ENCODE measurements around the gene NDUFS1.

NDUFS1 gene

DNA sequence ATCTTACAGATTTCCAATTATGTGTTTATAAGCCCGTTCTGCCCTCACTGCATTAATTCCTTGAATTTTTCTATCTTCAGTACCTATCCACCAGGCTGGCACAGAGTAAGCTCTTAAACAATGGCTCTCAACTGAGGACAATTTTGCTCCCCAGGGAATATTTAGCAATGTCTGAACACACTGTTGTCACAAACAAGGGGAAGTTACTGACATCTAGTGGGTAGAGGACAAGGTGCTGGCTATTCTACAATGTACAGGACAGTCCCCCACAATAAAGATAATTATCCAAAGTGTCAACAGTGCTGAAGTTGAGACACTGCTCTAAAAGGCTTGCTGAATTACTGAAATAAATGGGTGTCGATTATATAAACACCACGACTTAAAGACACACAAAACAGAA, 5.0 kb downstream of the NDUFS1 start:
- H3K27ac Mint-ChIP-seq = no peak overlapping the region
- peaks cover 2% of the 10 kb centered on the region for H3K27me3 Mint-ChIP-seq (ENCODE audit: low read depth)
- no peak overlapping the region for H3K4me3 Mint-ChIP-seq
- TF ChIP-seq, protein P1, sequence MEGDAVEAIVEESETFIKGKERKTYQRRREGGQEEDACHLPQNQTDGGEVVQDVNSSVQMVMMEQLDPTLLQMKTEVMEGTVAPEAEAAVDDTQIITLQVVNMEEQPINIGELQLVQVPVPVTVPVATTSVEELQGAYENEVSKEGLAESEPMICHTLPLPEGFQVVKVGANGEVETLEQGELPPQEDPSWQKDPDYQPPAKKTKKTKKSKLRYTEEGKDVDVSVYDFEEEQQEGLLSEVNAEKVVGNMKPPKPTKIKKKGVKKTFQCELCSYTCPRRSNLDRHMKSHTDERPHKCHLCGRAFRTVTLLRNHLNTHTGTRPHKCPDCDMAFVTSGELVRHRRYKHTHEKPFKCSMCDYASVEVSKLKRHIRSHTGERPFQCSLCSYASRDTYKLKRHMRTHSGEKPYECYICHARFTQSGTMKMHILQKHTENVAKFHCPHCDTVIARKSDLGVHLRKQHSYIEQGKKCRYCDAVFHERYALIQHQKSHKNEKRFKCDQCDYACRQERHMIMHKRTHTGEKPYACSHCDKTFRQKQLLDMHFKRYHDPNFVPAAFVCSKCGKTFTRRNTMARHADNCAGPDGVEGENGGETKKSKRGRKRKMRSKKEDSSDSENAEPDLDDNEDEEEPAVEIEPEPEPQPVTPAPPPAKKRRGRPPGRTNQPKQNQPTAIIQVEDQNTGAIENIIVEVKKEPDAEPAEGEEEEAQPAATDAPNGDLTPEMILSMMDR (IDR thresholded peaks at IDR 0.05; ENCODE audit: unreplicated experiment in 3 of 3) = no peak
- H3K9me3 Mint-ChIP-seq = no peaks in the 10 kb centered on the region
- peaks cover 34% of the 10 kb centered on the region for H3K36me3 Mint-ChIP-seq (ENCODE audit: low read depth)
- peaks cover 8% of the 10 kb centered on the region for H3K4me1 Mint-ChIP-seq

DNA sequence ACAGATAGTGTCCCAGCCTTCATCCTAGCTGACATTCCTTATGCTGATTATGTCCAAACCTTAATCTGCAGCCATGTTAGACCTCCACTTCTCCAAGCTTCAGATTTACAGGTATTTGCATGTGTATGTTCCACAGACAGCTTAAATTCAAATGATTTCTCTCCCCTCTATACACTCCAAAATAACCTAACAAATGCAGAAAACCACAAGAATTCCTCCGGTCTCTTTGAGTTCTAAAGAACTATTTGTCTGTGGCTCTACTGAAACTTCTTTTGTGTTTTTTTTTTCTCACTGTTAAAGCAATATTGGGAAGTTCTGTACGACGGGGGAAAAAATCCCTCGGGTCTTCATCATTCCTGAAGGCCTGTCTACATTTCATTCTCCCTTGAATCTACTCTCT, 8.6 kb downstream of the NDUFS1 start:
- no peak overlapping the region for H3K4me3 Mint-ChIP-seq
- H3K4me1 Mint-ChIP-seq = no peaks in the 10 kb centered on the region
- H3K27me3 Mint-ChIP-seq (ENCODE audit: low read depth) = no peaks in the 10 kb centered on the region
- TF ChIP-seq, protein P1 (IDR thresholded peaks at IDR 0.05; ENCODE audit: unreplicated experiment in 3 of 3) = no peak
- H3K9me3 Mint-ChIP-seq = no peaks in the 10 kb centered on the region
- peaks cover 48% of the 10 kb centered on the region for H3K36me3 Mint-ChIP-seq (ENCODE audit: low read depth)
- no peak overlapping the region for H3K27ac Mint-ChIP-seq

DNA sequence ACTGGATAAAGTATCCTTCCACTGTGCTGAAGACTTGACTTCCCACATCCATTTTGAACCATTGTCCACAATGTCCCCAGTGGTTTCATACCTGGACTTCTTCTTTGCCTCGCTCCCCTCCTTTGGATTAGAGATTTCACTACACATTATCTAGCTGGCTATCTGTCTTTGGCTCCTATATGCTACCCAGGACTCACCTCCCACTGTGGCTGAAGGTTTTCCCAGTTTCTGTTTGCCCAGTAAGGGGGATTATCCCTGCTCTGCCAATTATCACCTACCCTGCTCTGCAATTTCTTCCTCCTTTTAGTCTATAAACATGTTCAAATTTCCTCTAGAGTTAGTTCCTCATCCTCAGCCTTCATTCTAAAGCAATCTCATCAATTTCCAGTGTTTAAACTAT, 9.1 kb downstream of the NDUFS1 start:
- H3K9me3 Mint-ChIP-seq = no peaks in the 10 kb centered on the region
- H3K27ac Mint-ChIP-seq = no peak overlapping the region
- no peak overlapping the region for H3K4me3 Mint-ChIP-seq
- H3K27me3 Mint-ChIP-seq (ENCODE audit: low read depth) = no peaks in the 10 kb centered on the region
- peaks cover 53% of the 10 kb centered on the region for H3K36me3 Mint-ChIP-seq (ENCODE audit: low read depth)
- no peaks in the 10 kb centered on the region for H3K4me1 Mint-ChIP-seq
- TF ChIP-seq, protein P1 (IDR thresholded peaks at IDR 0.05; ENCODE audit: unreplicated experiment in 3 of 3) = no peak

DNA sequence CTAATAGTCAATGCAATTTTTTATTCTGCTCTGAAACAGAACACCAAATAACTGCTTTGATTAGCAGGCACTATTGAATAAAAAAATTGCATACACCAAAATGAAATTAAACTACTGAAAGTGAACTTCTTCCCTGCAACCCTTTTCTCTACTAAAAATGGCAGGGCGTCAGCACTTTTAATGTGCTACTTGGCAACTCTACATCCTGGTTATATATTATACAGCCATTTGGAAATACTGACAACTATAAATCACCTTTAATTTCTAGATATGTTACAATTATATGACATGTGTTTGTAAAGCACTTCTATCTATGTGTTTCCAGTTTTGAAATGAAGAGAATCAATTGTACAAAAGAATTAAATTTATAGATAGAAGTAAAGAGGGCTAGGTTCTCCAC, 9.9 kb downstream of the NDUFS1 start:
- H3K36me3 Mint-ChIP-seq (ENCODE audit: low read depth) = peaks cover 61% of the 10 kb centered on the region
- H3K27ac Mint-ChIP-seq = no peak overlapping the region
- no peak overlapping the region for H3K4me3 Mint-ChIP-seq
- no peaks in the 10 kb centered on the region for H3K27me3 Mint-ChIP-seq (ENCODE audit: low read depth)
- no peaks in the 10 kb centered on the region for H3K9me3 Mint-ChIP-seq
- TF ChIP-seq, protein P1 (IDR thresholded peaks at IDR 0.05; ENCODE audit: unreplicated experiment in 3 of 3) = no peak
- H3K4me1 Mint-ChIP-seq = no peaks in the 10 kb centered on the region

DNA sequence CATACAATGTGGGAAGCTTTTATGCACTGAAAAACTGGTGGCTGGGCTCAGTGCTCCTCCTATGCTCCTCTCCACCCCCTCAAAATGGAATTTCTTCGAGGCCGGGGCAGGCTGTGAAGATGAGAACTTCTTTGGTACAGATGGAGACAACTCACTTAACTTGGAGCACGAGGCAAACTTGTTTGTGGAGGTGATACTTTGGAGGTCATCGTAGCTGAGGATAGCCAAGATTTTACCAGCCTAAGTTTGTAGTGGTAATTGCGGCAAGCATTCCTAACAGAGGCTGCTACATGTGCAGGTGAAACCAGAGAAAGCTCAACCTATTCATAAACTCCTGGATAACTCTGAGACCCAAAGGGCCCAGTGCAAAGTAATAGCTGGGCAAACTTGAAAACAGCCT, 13.6 kb downstream of the NDUFS1 start:
- Mint-ChIP-seq H3K27me3 (ENCODE audit: low read depth) (no peaks in the 10 kb centered on the region), H3K9me3 (no peaks in the 10 kb centered on the region), H3K36me3 (ENCODE audit: low read depth) (peaks cover 84% of the 10 kb centered on the region), H3K4me3 (no peak overlapping the region), H3K4me1 (no peaks in the 10 kb centered on the region), H3K27ac (no peak overlapping the region)
- TF ChIP-seq, protein P1 (IDR thresholded peaks at IDR 0.05; ENCODE audit: unreplicated experiment in 3 of 3) = no peak

DNA sequence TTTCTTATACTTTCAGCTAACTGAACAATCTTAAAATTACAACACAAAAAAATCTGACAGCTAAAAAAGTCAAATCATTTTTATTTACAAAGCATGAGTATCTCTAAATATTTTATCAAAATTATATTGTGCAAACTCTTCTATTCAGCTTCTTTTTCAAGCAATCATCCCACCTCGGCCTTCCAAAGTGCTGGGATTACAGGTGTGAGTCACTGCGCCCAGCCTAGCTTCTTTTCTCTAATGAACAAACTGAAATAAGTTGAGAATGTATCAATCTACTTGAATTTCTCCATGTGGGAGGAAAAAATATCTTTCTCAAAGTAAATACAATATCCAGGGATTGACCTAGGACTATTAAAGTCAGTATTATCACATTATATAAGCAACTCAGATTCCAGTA, 14.9 kb downstream of the NDUFS1 start:
- Mint-ChIP-seq H3K4me3 (no peak overlapping the region), H3K9me3 (no peaks in the 10 kb centered on the region), H3K4me1 (no peaks in the 10 kb centered on the region), H3K27me3 (ENCODE audit: low read depth) (no peaks in the 10 kb centered on the region), H3K36me3 (ENCODE audit: low read depth) (peaks cover 81% of the 10 kb centered on the region), H3K27ac (no peak overlapping the region)
- TF ChIP-seq, protein P1 (IDR thresholded peaks at IDR 0.05; ENCODE audit: unreplicated experiment in 3 of 3) = no peak
